Measurements from ENCODE around the gene GNAQ.
"Not testable (repeated sequence)": the region's sequence is repeated elsewhere in the genome, so short reads cannot be mapped to it uniquely, and the experiment has no call there.

Gene GNAQ

DNA sequence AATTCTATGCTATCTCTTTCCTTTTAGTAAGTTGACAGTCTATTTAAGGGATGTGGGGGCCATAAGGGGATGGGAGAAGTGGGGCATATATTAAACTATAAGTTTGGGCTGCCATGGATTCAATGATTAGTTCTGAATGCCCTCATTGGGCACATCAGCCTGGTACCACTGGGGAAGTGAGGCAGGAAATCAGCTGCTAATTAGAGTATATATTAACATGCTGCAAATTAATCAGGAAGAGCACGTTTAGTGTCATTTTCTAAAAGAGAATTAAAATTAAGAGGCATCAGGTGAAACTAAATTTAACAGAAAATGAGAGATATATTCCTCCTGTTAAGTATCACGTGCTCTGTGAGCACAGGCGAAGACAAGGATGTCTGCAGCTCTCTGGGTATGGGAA is 260.4 kb downstream of the GNAQ start:
- DNase-seq (ENCODE audit: low spot score), result no peak

DNA sequence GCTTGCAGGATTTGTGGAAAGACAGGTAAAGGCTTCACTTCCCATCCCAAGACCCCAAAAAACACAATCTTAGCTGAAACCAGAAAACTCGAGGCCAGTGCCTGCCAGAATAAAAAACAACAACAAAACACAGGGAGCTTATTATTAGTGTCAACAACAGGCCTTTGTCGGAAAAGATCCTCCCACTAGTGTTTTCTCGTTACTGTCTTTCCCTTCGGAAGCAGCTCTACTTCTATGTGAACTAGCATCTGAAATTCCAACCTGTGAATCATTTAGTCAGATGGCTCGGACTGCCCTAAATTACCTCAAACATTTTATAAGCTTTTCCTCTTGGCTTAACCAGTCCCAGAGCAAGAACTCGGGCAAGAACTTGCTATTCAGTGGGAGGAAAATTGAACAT is 261.3 kb downstream of the GNAQ start:
- DNase-seq (ENCODE audit: low spot score), result no peak

DNA sequence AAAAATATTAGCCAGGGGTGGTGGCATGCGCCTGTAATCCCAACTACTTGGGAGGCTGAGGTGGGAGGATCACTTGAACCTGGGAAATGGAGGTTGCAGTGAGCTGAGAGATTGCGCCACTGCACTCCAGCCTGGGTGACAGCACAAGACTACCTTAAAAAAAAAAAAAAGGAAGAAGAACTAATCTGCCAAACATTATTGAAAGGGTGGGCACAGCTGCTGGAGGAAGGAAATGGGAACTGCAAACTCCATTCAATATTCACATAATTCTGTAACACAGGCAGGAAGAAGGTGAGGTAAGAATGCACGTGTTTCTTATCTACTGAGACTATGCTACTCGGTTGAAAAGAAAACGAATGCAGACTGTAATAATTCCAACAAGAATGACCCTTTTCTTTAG is 262.4 kb downstream of the GNAQ start:
- DNase-seq (ENCODE audit: low spot score), result no peak

DNA sequence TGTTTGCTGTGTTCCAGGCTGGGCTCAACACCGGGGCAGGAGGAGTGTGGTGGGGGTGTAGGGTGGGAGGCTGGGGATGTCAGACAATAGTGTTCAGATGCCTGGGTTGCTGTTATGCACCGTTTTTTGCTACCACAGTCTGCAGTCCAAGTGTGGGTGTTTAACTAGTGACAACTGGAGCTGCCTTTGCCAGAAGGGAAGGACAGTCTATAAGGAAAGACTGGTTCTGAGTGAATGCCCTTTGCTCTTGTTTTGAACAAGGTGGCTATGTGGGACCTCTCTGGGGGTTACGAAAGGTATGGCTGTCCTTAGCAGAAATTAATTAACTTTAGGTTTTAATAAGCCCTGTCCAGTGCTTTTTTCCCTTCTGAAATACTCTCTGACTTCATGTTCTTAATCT is 265.0 kb downstream of the GNAQ start:
- DNase-seq (ENCODE audit: low spot score), result no peak

DNA sequence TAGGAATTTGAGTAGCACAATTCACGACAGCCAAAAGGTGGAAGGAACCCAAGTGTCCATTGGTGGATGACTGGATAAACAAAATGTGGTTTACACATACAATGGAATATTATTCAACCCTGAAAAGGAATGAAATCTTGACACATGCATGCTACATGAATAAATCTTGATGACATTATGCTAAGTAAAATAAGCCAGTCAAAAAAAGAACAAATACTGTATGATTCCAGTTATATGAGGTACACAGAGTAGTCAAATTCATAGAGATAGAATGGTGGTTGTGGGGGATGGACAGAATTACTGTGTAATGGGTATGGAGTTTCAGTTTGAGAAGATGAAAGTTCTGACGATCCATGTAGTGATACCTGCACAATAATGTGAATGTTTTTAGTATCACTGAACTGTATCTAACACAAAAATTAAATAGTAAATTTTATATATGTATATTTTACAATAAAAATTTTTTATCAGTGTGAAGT is 265.8 kb downstream of the GNAQ start:
- DNase-seq (ENCODE audit: low spot score), result no peak

DNA sequence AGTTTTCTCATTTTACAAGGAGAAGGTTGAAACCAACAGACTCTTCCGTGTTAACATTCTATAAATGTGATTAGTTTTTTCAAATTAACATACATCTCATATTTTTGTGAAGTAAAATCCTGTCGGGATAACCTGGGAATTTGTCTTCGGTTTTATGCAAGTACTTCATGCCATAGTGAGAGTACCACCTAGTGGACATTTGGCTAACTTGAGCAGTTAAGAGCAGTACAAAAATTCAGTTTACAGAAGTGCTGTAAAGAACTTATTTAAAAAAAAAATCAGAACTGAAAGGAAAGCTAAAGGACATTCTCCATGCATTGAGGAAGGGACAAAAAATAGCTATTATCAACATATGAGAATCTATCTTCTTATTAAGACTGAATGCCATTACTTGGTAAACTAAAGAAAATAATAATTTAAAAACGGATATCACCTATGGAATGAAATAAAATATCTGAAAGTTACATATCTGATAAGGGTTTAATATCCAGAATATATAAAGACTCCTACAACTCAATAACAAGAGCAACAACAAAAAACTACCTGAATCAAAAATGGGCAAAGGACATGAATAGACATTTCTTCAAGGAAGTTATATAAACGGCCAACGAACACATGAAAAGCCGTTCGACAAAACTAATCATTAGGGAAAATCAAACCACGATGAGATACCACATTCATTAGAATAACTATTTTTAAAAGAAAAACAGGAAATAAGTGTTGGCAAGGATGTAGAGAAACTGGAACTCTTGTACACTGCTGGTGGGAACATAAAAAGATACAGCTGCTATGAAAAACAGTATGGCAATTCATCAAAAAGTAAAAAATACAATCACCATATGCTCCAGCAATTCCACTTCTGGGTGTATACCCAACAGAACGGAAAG is 266.5 kb downstream of the GNAQ start:
- no peak for DNase-seq (ENCODE audit: low spot score)

DNA sequence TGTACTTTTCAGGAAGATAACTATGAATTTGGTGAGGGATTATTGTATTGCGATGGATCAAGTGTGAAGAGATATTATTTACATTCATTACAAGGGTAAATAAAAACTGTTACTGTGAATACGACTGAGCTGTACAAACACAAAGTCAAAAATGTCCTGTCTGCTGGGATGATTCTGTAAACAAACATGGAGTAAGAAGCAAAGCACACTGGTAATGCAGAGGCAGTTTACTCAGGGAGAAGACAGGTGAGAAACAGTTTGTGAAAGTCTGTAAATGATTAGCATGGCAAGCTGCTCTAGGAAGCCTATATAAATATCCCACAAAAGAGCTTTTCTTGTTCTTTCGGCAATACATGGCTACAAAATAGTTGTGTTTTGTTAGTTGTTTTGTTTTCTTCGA is 268.0 kb downstream of the GNAQ start:
- DNase-seq (ENCODE audit: low spot score), result no peak

DNA sequence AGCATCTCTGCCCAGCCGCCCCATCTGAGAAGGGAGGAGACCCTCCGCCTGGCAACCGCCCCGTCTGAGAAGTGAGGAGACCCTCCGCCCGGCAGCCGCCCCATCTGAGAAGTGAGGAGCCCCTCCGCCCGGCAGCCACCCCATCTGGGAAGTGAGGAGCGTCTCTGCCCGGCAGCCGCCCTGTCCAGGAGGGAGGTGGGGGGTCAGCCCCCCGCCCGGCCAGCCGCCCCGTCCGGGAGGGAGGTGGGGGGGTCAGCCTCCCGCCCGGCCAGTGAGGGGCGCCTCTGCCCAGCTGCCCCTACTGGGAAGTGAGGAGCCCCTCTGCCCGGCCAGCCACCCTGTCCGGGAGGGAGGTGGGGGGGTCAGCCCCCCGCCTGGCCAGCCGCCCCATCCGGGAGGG is 270.7 kb downstream of the GNAQ start:
- DNase-seq (ENCODE audit: low spot score), result not testable (repeated sequence)

DNA sequence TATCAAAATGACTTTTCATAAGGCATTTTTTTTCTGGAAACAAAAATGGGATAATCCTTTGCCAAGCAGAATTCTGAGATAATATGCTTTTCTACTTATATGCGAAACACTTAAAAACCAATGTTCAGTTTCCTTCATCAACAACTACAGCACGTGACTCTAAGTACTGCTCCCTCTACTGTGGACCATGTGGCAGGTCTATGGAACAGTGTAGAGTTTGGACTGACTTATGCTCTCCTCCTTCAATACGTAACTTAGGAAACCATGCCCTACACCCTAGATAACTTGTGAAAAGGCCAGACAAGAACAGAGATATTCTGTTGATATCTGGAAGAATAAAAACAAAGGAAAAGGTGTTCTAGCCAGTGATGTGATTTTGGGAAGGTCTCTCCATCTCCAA is 272.2 kb downstream of the GNAQ start:
- DNase-seq (ENCODE audit: low spot score), result no peak

DNA sequence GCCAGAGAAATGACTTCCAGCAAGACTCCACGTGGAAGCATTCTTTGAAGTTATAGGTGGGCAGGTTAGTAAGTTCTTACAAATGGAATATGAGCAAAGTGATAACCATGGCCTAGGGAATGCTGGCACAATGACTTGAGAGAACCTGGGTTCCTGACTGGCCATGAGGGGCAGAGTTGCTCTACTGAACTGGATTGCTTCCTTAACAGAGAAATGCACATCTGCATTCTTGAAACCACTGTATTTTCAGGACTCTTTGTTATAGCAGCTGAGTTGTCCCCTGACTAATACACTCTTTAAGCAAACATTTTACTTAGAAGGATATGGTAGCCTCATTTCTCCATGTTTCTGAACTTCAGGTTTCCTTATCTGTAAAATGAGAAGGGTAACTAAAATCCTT is 275.2 kb downstream of the GNAQ start:
- no peak for DNase-seq (ENCODE audit: low spot score)

DNA sequence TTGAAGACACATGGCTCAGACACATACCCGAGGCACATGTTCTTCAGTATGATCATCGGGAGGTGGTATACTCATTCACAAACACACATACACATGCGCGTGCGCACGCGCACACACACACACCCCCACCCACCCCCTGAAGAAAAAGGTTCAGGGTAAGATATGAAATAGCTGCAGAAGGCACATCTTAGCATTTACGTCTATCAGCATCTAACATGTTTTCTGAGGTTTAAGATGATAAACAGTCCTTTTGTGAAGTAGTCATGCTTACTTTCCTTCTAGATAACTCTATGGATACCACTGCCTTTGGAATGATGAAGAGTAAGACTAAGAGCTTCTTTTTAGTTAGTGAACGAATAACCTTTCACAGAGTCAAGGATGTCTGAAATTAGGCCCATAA is 278.4 kb downstream of the GNAQ start:
- DNase-seq (ENCODE audit: low spot score), result no peak

DNA sequence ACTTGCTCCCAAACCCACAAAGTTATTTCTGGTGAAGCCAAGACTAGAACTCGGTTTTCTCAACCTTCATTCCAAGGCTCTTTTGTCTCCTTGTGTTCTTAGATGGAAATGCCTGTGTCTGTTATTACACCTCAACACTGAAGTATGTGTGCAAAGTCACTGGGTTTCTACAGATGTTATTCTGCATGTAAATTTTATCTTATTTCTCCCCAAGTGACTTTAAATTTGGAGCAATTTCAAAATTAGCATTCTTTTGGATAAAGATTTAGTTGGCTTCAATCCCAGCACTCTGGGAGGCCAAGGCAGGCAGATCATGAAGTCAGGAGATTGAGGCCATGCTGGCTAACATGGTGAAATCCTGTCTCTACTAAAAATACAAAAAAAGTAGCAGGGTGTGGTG is 279.1 kb downstream of the GNAQ start:
- DNase-seq (ENCODE audit: low spot score), result no peak

DNA sequence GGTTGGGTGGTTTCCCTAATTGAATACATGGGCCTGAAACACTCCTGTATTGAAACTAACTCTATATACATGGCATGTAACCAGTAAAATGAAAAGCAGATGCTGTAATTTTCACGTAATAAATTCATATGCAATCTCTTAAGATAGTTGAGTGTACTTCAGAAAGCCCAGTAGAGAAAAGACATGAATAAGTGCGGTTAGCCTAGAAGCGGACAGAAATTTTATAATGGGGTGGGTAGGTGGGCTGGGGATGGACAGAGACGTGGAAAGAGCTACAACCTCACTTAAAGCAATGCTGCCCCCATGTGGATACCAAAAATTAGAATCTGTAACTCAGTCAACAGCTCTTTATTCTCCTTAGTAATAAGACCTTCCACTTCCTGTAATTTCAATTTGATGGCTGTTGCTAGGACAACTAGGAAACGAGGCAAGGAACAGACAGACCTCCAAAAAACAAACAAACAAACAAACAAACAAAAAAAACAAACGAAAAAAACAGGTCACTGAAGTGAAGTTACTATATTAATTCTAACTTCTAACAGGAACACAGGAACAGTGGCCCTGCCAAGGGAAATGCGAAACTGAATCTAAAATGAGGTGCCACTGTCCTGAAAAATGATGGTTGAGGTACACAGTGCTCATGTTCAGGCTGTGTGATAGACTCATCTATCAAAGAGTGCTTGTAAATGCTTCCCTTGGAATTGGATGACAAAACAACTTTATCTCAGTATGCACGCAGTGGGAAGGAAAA is 280.1 kb downstream of the GNAQ start:
- no peak for DNase-seq (ENCODE audit: low spot score)

DNA sequence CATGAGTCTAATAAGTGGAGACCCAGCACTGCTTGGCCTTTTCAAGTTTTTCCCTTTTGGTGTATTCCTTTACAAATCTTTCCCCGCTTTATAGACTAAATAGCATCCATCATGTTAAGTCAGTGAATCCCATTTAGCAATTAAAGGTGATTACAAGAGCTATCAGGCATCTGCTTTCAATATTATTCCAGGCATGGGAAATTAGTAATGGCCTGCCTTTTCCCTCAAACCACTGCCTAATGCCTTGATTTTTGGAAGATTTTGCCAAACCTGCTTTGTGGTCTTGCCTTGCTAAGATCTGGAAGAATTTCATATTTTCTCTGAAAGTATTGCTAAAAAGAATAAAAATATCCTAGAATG is 280.6 kb downstream of the GNAQ start:
- DNase-seq (ENCODE audit: low spot score), result no peak

DNA sequence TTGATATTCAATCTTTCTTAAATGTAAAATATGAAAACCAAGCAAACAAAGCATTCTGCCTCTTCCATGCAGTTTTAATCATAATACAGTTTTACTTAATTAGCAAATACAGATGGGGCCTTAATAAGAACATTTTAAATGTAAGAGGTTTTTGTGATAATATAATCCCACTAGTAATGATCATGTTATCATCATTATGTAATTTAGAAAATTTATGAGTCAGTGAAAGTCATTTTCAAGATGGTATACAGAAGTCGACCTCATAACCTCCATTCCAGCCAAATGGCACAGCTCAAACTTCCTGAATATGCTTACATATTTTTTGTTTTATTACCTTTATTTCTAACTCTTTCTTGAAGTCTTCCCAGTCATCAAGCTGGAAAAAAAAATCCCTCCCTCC is 281.3 kb downstream of the GNAQ start:
- no peak for DNase-seq (ENCODE audit: low spot score)

DNA sequence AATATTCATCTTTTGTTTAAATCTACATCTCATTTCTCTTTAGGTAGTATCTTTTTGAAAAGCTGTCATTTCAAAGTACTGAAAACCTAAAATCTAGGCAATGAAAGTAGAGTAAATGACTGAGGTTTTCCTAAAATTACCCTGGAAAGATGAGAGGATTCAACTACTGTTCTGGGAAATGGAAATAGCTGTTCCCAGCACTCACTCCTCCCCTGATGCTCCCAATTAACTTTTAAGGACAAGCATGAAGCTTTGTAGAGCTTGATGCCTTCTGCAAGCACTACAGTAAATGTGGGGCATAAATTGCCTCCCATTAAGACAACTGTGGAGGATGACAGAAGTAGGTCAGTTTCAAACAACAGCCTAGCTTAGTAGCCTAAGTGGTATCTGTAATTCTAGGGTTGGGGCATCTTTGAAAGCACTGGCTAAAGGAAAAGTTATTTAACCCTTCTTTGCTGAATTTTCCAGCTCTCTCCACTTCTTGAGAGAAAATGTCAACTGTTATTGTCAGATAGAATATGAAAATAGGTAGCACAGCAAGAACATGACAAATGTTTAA is 283.3 kb downstream of the GNAQ start:
- no peak for DNase-seq (ENCODE audit: low spot score)

DNA sequence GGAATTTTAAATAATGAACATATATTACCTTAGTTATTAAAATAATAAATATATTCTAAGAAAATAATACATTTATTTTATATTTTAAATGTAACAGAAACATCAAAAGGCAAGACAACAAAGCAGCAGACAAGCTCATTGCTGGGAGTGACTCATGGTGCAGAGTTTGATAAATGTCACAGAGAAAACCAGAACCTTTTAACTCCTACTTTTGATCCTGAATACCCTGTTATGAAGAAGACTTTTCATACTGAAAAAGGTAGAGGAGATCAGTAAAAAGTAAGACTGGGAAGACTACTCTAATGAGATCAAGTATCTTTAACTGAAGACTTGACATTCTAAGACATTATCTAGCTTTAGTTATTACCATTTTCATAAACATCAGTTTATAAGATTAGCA is 284.4 kb downstream of the GNAQ start:
- DNase-seq (ENCODE audit: low spot score), result no peak

DNA sequence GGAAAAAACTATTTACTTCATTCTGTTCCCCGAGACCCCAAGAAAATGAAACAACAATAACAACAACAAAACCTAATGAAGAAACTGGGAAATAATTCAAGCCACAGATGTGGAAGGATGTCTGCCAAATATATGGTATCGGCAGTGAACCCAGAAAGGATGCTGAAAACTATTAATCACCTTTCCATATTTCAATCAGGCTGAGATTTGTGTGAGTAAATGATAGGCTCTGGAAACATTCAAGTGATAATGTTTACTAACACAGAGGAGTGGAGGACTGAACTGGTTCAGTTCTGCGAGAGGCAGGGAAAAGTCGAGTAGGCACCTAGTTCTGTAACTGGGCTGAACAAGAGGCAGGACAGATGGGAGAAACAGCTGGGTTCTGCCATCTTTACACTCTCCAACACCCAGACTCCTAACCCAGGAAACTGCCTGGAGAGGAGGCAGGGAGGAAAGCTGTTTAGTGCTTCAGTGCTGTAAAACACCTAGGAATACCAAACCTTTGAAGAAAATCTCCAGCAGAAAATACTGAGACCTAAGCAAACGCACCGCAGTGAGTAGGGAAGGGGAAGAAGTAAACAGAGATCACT is 286.7 kb downstream of the GNAQ start:
- no peak for DNase-seq (ENCODE audit: low spot score)

DNA sequence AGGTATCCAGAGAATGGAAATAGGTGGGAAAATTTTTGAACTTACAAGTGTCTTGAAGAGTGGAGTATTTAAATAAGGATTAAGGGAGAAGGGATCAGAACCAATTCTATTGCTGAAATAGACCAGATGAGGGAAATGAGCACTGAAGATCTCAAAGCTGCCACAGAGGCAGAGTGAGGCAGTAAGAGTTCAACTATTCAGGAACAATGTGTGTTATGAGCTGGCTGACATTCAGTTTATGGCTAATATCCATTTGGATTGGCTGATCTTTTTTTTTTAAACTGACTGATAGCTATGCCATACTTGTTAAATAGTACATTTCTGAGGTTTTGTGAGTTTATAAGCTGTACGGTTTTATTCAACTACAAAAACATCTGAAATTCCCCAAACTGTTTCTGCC is 288.2 kb downstream of the GNAQ start:
- no peak for DNase-seq (ENCODE audit: low spot score)

DNA sequence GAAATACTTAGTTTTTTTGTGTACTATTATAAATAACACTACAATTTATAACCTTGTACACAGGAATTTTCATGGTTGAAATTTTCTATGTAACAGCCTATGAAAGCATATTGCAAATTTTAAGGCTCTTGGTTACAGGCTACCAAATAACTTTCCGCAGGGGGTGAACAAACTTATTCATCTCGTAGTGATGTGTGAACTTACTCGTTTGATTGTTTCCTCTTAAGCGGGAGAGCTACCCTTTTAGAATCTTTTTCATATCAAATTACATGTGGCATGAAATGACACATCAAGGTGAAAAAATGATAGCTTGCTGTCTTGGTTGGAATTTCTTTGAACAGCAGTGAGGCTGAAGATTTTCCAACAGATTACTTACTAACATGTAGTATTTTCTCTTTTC is 292.7 kb downstream of the GNAQ start:
- no peak for DNase-seq (ENCODE audit: low spot score)

DNA sequence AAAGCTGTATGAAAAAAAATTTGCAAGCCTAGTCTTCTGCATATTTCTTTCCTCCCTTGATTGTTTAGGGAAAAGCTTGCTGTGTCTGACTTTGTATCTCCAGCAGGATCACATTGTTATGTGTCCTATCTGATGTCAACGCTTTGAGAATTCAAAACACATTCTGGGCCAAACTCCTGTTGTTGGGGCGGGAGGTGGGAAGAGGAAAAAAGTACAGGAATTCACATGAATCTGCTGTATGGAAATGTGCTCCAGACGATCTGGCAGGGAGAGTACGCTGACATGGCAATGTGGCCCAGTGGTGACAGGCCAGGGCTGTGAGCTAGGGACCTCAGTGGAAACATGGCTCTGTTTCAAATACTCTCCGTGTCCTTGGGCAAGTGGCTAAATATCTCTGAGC is 296.1 kb downstream of the GNAQ start:
- no peak for DNase-seq (ENCODE audit: low spot score)

DNA sequence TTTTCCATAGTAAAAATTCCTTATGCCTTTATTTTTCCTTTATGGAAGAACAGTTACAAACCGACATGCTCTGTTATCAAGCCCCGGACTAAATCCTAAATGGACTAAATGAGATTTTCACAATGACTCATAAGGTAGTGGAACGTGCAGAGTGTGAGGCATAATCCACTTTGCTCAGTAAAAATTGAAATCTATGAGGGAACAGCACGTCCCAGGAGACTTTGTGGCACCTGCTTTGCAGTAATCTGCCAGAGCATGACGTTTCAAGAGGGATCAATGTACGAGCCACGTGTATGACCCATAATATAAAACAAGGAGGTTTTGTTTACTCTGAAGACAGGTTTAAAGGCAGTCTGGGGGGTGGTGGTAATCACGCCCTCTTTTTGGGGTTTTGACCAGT is 299.7 kb downstream of the GNAQ start:
- no peak for DNase-seq (ENCODE audit: low spot score)

Measured in germinal center (tissue), 1 donor.